Measurements from ENCODE around the gene KCNJ6.
"Not testable (repeated sequence)": the region's sequence is repeated elsewhere in the genome, so short reads cannot be mapped to it uniquely, and the experiment has no call there.

KCNJ6 gene

GRCh38 chr21:37673801-37674575, 242.3 kb downstream of the KCNJ6 start:
- Histone ChIP-seq H3K27me3 (ENCODE audit: control insufficient read depth in 2 of 2, insufficient read depth in 2 of 2, low read length in 2 of 2) (peaks cover 0 to 16% of the 10 kb centered on the region in 2 donors), H3K27ac (ENCODE audit: low read depth in 2 of 2, low read length in 2 of 2) (no peak overlapping the region), H3K4me3 (ENCODE audit: low read length in 2 of 2) (no peak overlapping the region), H3K4me1 (ENCODE audit: control insufficient read depth in 2 of 2, insufficient read depth in 2 of 2, low read length in 2 of 2) (no peaks in the 10 kb centered on the region), H3K9me3 (ENCODE audit: control insufficient read depth in 2 of 2, low read length in 2 of 2) (no peaks in the 10 kb centered on the region), H3K36me3 (ENCODE audit: control insufficient read depth in 2 of 2, insufficient read depth in 2 of 2, low read length in 2 of 2) (no peaks in the 10 kb centered on the region), H3K9ac (ENCODE audit: low read depth in 1 of 2, low read length in 2 of 2) (no peak overlapping the region)

GRCh38 chr21:37671381-37671780, 244.9 kb downstream of the KCNJ6 start:
- H3K4me1 ChIP-seq (ENCODE audit: control insufficient read depth in 2 of 2, insufficient read depth in 2 of 2, low read length in 2 of 2): no peaks in the 10 kb centered on the region
- H3K27me3 ChIP-seq (ENCODE audit: control insufficient read depth in 2 of 2, insufficient read depth in 2 of 2, low read length in 2 of 2): peaks cover 0 to 16% of the 10 kb centered on the region in 2 donors
- no peaks in the 10 kb centered on the region for H3K36me3 ChIP-seq (ENCODE audit: control insufficient read depth in 2 of 2, insufficient read depth in 2 of 2, low read length in 2 of 2)
- H3K4me3 ChIP-seq (ENCODE audit: low read length in 2 of 2): no peak overlapping the region
- H3K9ac ChIP-seq (ENCODE audit: low read depth in 1 of 2, low read length in 2 of 2): no peak overlapping the region
- no peak overlapping the region for H3K27ac ChIP-seq (ENCODE audit: low read depth in 2 of 2, low read length in 2 of 2)
- no peaks in the 10 kb centered on the region for H3K9me3 ChIP-seq (ENCODE audit: control insufficient read depth in 2 of 2, low read length in 2 of 2)

GRCh38 chr21:37670883-37671282, 245.4 kb downstream of the KCNJ6 start:
- no peaks in the 10 kb centered on the region for H3K4me1 ChIP-seq (ENCODE audit: control insufficient read depth in 2 of 2, insufficient read depth in 2 of 2, low read length in 2 of 2)
- H3K27me3 ChIP-seq (ENCODE audit: control insufficient read depth in 2 of 2, insufficient read depth in 2 of 2, low read length in 2 of 2): peaks cover 0 to 16% of the 10 kb centered on the region in 2 donors
- H3K27ac ChIP-seq (ENCODE audit: low read depth in 2 of 2, low read length in 2 of 2): no peak overlapping the region
- no peaks in the 10 kb centered on the region for H3K9me3 ChIP-seq (ENCODE audit: control insufficient read depth in 2 of 2, low read length in 2 of 2)
- no peak overlapping the region for H3K4me3 ChIP-seq (ENCODE audit: low read length in 2 of 2)
- H3K36me3 ChIP-seq (ENCODE audit: control insufficient read depth in 2 of 2, insufficient read depth in 2 of 2, low read length in 2 of 2): no peaks in the 10 kb centered on the region
- H3K9ac ChIP-seq (ENCODE audit: low read depth in 1 of 2, low read length in 2 of 2): no peak overlapping the region

GRCh38 chr21:37669249-37669648, 247.0 kb downstream of the KCNJ6 start:
- H3K9ac ChIP-seq (ENCODE audit: low read depth in 1 of 2, low read length in 2 of 2): no peak overlapping the region
- peaks cover 0 to 11% of the 10 kb centered on the region in 2 donors for H3K27me3 ChIP-seq (ENCODE audit: control insufficient read depth in 2 of 2, insufficient read depth in 2 of 2, low read length in 2 of 2)
- no peak overlapping the region for H3K27ac ChIP-seq (ENCODE audit: low read depth in 2 of 2, low read length in 2 of 2)
- H3K4me1 ChIP-seq (ENCODE audit: control insufficient read depth in 2 of 2, insufficient read depth in 2 of 2, low read length in 2 of 2): no peaks in the 10 kb centered on the region
- H3K4me3 ChIP-seq (ENCODE audit: low read length in 2 of 2): no peak overlapping the region
- no peaks in the 10 kb centered on the region for H3K9me3 ChIP-seq (ENCODE audit: control insufficient read depth in 2 of 2, low read length in 2 of 2)
- no peaks in the 10 kb centered on the region for H3K36me3 ChIP-seq (ENCODE audit: control insufficient read depth in 2 of 2, insufficient read depth in 2 of 2, low read length in 2 of 2)

- no peaks in the 10 kb centered on the region for H3K9me3 ChIP-seq (ENCODE audit: control insufficient read depth in 2 of 2, low read length in 2 of 2)
- no peak overlapping the region for H3K27ac ChIP-seq (ENCODE audit: low read depth in 2 of 2, low read length in 2 of 2)
- no peaks in the 10 kb centered on the region for H3K4me1 ChIP-seq (ENCODE audit: control insufficient read depth in 2 of 2, insufficient read depth in 2 of 2, low read length in 2 of 2)
- no peaks in the 10 kb centered on the region for H3K36me3 ChIP-seq (ENCODE audit: control insufficient read depth in 2 of 2, insufficient read depth in 2 of 2, low read length in 2 of 2)
- no peak overlapping the region for H3K9ac ChIP-seq (ENCODE audit: low read depth in 1 of 2, low read length in 2 of 2)
- peaks cover 0 to 7% of the 10 kb centered on the region in 2 donors for H3K27me3 ChIP-seq (ENCODE audit: control insufficient read depth in 2 of 2, insufficient read depth in 2 of 2, low read length in 2 of 2)
- no peak overlapping the region for H3K4me3 ChIP-seq (ENCODE audit: low read length in 2 of 2)
Observed at GRCh38 chr21:37668462-37669239, 247.6 kb downstream of the KCNJ6 start.

- no peaks in the 10 kb centered on the region for H3K9me3 ChIP-seq (ENCODE audit: control insufficient read depth in 2 of 2, low read length in 2 of 2)
- peaks cover 0 to 3% of the 10 kb centered on the region in 2 donors for H3K27me3 ChIP-seq (ENCODE audit: control insufficient read depth in 2 of 2, insufficient read depth in 2 of 2, low read length in 2 of 2)
- H3K4me3 ChIP-seq (ENCODE audit: low read length in 2 of 2): no peak overlapping the region
- no peaks in the 10 kb centered on the region for H3K4me1 ChIP-seq (ENCODE audit: control insufficient read depth in 2 of 2, insufficient read depth in 2 of 2, low read length in 2 of 2)
- H3K36me3 ChIP-seq (ENCODE audit: control insufficient read depth in 2 of 2, insufficient read depth in 2 of 2, low read length in 2 of 2): no peaks in the 10 kb centered on the region
- no peak overlapping the region for H3K9ac ChIP-seq (ENCODE audit: low read depth in 1 of 2, low read length in 2 of 2)
- no peak overlapping the region for H3K27ac ChIP-seq (ENCODE audit: low read depth in 2 of 2, low read length in 2 of 2)
Observed at GRCh38 chr21:37667380-37667779, 248.9 kb downstream of the KCNJ6 start.

- H3K4me1 ChIP-seq (ENCODE audit: control insufficient read depth in 2 of 2, insufficient read depth in 2 of 2, low read length in 2 of 2): no peaks in the 10 kb centered on the region
- no peak overlapping the region for H3K27ac ChIP-seq (ENCODE audit: low read depth in 2 of 2, low read length in 2 of 2)
- no peak overlapping the region for H3K9ac ChIP-seq (ENCODE audit: low read depth in 1 of 2, low read length in 2 of 2)
- H3K9me3 ChIP-seq (ENCODE audit: control insufficient read depth in 2 of 2, low read length in 2 of 2): no peaks in the 10 kb centered on the region
- H3K36me3 ChIP-seq (ENCODE audit: control insufficient read depth in 2 of 2, insufficient read depth in 2 of 2, low read length in 2 of 2): no peaks in the 10 kb centered on the region
- no peak overlapping the region for H3K4me3 ChIP-seq (ENCODE audit: low read length in 2 of 2)
- peaks cover 0 to 3% of the 10 kb centered on the region in 2 donors for H3K27me3 ChIP-seq (ENCODE audit: control insufficient read depth in 2 of 2, insufficient read depth in 2 of 2, low read length in 2 of 2)
Observed at GRCh38 chr21:37665230-37666024, 250.8 kb downstream of the KCNJ6 start.

- H3K4me3 ChIP-seq (ENCODE audit: low read length in 2 of 2); H3K27me3 ChIP-seq (ENCODE audit: control insufficient read depth in 2 of 2, insufficient read depth in 2 of 2, low read length in 2 of 2); H3K36me3 ChIP-seq (ENCODE audit: control insufficient read depth in 2 of 2, insufficient read depth in 2 of 2, low read length in 2 of 2); H3K4me1 ChIP-seq (ENCODE audit: control insufficient read depth in 2 of 2, insufficient read depth in 2 of 2, low read length in 2 of 2); H3K9ac ChIP-seq (ENCODE audit: low read depth in 1 of 2, low read length in 2 of 2); H3K9me3 ChIP-seq (ENCODE audit: control insufficient read depth in 2 of 2, low read length in 2 of 2); H3K27ac ChIP-seq (ENCODE audit: low read depth in 2 of 2, low read length in 2 of 2): not testable (repeated sequence)
Observed at GRCh38 chr21:37662227-37662626, 254.0 kb downstream of the KCNJ6 start.

- Histone ChIP-seq H3K4me1 (ENCODE audit: control insufficient read depth in 2 of 2, insufficient read depth in 2 of 2, low read length in 2 of 2) (no peaks in the 10 kb centered on the region), H3K4me3 (ENCODE audit: low read length in 2 of 2) (no peak overlapping the region), H3K36me3 (ENCODE audit: control insufficient read depth in 2 of 2, insufficient read depth in 2 of 2, low read length in 2 of 2) (no peaks in the 10 kb centered on the region), H3K27me3 (ENCODE audit: control insufficient read depth in 2 of 2, insufficient read depth in 2 of 2, low read length in 2 of 2) (no peaks in the 10 kb centered on the region), H3K9me3 (ENCODE audit: control insufficient read depth in 2 of 2, low read length in 2 of 2) (no peaks in the 10 kb centered on the region), H3K9ac (ENCODE audit: low read depth in 1 of 2, low read length in 2 of 2) (no peak overlapping the region), H3K27ac (ENCODE audit: low read depth in 2 of 2, low read length in 2 of 2) (no peak overlapping the region)
Observed at GRCh38 chr21:37660709-37661108, 255.5 kb downstream of the KCNJ6 start.

- Histone ChIP-seq H3K27me3 (ENCODE audit: control insufficient read depth in 2 of 2, insufficient read depth in 2 of 2, low read length in 2 of 2) (no peaks in the 10 kb centered on the region), H3K27ac (ENCODE audit: low read depth in 2 of 2, low read length in 2 of 2) (no peak overlapping the region), H3K4me3 (ENCODE audit: low read length in 2 of 2) (no peak overlapping the region), H3K4me1 (ENCODE audit: control insufficient read depth in 2 of 2, insufficient read depth in 2 of 2, low read length in 2 of 2) (no peaks in the 10 kb centered on the region), H3K36me3 (ENCODE audit: control insufficient read depth in 2 of 2, insufficient read depth in 2 of 2, low read length in 2 of 2) (no peaks in the 10 kb centered on the region), H3K9ac (ENCODE audit: low read depth in 1 of 2, low read length in 2 of 2) (no peak overlapping the region), H3K9me3 (ENCODE audit: control insufficient read depth in 2 of 2, low read length in 2 of 2) (no peaks in the 10 kb centered on the region)
Observed at GRCh38 chr21:37659874-37660273, 256.4 kb downstream of the KCNJ6 start.
